NCI-H2227 treated with DMSO at 0.1 percent for 48 hours (cell line): ENCODE results near the gene TM9SF4.
A peak's percentile ranks its signal among the peaks of the same experiment; 100 is the strongest.
"Not testable (repeated sequence)": the region's sequence is repeated elsewhere in the genome, so short reads cannot be mapped to it uniquely, and the experiment has no call there.

Experiments
- DNase-seq: peaks from one replicate; lab custom pipeline; 2025; lab: John Stamatoyannopoulos, UW

TM9SF4 gene

GRCh38 chr20:32190616-32191415 is 81.3 kb downstream of the TM9SF4 start:
- DNase-seq: no peak

GRCh38 chr20:32191422-32191821 is 81.9 kb downstream of the TM9SF4 start:
- no peak for DNase-seq

GRCh38 chr20:32191873-32192272 is 82.4 kb downstream of the TM9SF4 start:
- no peak for DNase-seq

- DNase-seq: no peak
These were observed 83.2 kb downstream of the TM9SF4 start for GRCh38 chr20:32192698-32193097.

GRCh38 chr20:32193336-32193735 is 83.8 kb downstream of the TM9SF4 start:
- DNase-seq: not testable (repeated sequence)

- DNase-seq: no peak
These were observed 84.5 kb downstream of the TM9SF4 start for GRCh38 chr20:32193996-32194395.

- DNase-seq: no peak
These were observed 86.1 kb downstream of the TM9SF4 start for GRCh38 chr20:32195581-32195980.

GRCh38 chr20:32196613-32197012 is 87.1 kb downstream of the TM9SF4 start:
- DNase-seq: not testable (repeated sequence)

- DNase-seq: not testable (repeated sequence)
These were observed 87.6 kb downstream of the TM9SF4 start for GRCh38 chr20:32197136-32197535.

GRCh38 chr20:32199006-32199405 is 89.5 kb downstream of the TM9SF4 start:
- DNase-seq: no peak

GRCh38 chr20:32201296-32201976 is 91.9 kb downstream of the TM9SF4 start:
- no peak for DNase-seq

GRCh38 chr20:32201977-32202363 is 92.5 kb downstream of the TM9SF4 start:
- DNase-seq: no peak

- DNase-seq: no peak
These were observed 94.1 kb downstream of the TM9SF4 start for GRCh38 chr20:32203356-32204204.

- DNase-seq: no peak
These were observed 94.9 kb downstream of the TM9SF4 start for GRCh38 chr20:32204205-32205109.

- DNase-seq: no peak
These were observed 95.8 kb downstream of the TM9SF4 start for GRCh38 chr20:32205110-32205842.

- DNase-seq: no peak
These were observed 96.6 kb downstream of the TM9SF4 start for GRCh38 chr20:32205843-32206759.

GRCh38 chr20:32206760-32207625 is 97.5 kb downstream of the TM9SF4 start:
- DNase-seq: no peak

GRCh38 chr20:32207626-32208498 is 98.3 kb downstream of the TM9SF4 start, which contains the start of the genes PLAGL2 and POFUT1:
Gene PLAGL2 (minus strand): TSS chr20:32207743. CDS start chr20:32202178, 5,565 bp downstream.
Gene POFUT1 (plus strand): TSS chr20:32207880. CDS start chr20:32207942, 62 bp downstream.
- peak; percentile 80 for DNase-seq
